T-helper 17 cell (primary cell): ENCODE measurements around the gene FBXO21. TPM values are rescaled to one million over a fixed set of nuclear protein-coding genes. Genes with fewer than 3 reads are reported as not detected.
A peak's percentile ranks its signal among the peaks of the same experiment; 100 is the strongest.

Experiments
- ATAC-seq: fragments of 150-1000 bp; cut with Tn5 transposase; 2 replicates; pipeline ENCODE4 v1.10.0; 2021; ENCODE audit warnings: mild to moderate bottlenecking, moderate library complexity
- DNase-seq, 3 donors: peaks; one replicate each; pipeline versions ENCODE4 v3.0.0 to v3.0.0-alpha.2; 2020 to 2021
- H3K9me3 ChIP-seq: one replicate; pipeline ENCODE4 v1.7.0; 2013; ENCODE audit warnings: low read length, mild to moderate bottlenecking; ENCODE audit not compliant: control insufficient read depth, poor library complexity, severe bottlenecking
- H3K27ac Mint-ChIP-seq: one replicate; pipeline ENCODE4 v1.8.0; 2022; ENCODE audit warnings: mild to moderate bottlenecking, moderate library complexity, mixed read lengths
- H3K27me3 Mint-ChIP-seq: one replicate; pipeline ENCODE4 v1.8.0; 2022; ENCODE audit warnings: mixed read lengths
- H3K36me3 Mint-ChIP-seq: one replicate; pipeline ENCODE4 v1.8.0; 2022; ENCODE audit warnings: low read depth, mixed read lengths
- H3K4me1 Mint-ChIP-seq: one replicate; pipeline ENCODE4 v1.8.0; 2022; ENCODE audit warnings: mild to moderate bottlenecking, mixed read lengths
- H3K4me3 Mint-ChIP-seq: one replicate; pipeline ENCODE4 v1.8.0; 2022; ENCODE audit warnings: mild to moderate bottlenecking, moderate library complexity, mixed read lengths
- total RNA-seq, 4 donors: library from RNA in 2 of 4; stranded (reverse) in 2 of 4; gene quantifications; one replicate each; pipeline ENCODE4 v1.2.3 and lab custom pipeline; 2022 to 2026

FBXO21 gene
- total RNA-seq, 2 donors from 2014 or later, result 61.7 to 65.5 TPM

DNA sequence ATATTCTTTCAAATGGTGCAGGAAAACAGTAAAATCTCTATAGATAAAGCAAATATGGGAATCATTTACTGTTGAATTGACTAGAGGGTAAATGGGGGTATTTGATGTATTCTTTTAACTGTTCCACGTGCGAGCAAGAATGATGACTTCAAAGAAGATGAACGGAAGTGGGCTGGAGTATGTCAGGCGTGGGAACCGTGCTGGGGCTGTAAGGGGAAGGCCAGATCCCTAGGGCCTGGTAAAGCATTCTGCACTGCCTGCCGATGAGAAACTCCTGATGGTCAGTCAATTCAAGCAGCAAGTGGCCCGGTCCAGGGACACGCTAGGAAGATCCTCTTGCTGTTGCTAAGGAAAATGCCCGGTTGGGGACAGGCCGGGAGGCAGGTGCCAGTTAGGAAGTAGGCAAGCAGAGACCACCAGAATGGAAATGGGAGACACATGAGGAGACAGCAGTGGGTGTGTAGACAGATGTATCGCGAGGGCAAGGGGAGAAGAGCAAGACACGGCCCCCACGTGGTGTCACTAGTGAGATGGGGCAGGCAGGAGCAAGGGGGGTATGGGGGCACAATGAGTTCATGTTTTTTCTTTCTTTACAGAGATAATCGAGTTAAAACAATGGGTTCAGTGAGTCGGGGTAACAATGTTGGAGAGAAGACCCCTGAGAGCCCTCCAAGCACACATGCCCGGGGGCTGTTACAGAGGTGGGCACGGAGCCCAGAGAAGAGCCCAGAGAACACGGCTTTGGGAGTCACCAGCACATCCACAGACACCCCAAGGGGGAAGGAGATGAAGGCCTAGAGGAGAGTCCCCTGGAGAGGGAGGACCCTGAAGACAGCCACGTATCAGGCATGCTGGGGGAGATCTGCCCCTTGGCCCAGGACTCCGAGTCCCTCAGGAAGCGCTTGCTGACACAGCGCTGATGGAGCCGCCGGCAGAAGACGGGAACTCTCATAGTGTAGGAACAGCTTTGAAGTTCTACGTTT is 37.2 kb downstream of the FBXO21 start:
- Mint-ChIP-seq H3K4me1 (peaks cover 16% of the 10 kb centered on the region), H3K27me3 (no peaks in the 10 kb centered on the region), H3K27ac (peak overlapping the region; percentile 68), H3K36me3 (peaks cover 13% of the 10 kb centered on the region), H3K4me3 (peak overlapping the region; percentile 53)
- ATAC-seq (peak; percentile 33), DNase-seq (no peak)
- H3K9me3 ChIP-seq, result no peaks in the 10 kb centered on the region

DNA sequence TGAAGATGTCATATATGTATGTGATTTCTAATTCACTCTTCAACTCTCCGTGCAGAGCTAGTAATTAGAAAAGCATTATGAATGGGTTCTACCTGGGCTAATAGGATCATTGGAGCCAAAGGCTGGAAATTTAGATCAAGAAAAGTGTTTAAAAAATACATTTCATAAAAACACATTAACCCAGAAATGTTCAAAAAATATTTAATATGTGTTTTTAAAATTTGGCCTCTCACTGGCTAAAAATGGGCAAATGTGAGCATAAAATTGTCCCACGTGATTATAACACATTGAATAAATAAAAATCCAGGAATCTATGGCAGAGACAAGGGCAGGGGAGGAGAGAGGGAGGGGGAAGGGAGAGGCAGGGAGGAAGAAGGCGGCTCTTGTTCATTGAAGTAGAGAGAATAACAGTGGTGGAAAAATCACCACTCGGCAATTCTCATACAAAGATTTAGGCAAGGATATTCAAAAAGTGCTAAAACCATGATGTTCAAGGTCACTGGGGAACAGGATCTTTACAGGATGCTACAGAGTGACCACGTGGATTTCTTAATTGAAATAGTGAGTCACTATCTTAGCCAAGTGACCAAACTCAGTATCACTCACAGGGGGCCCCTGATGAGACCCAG is 38.8 kb downstream of the FBXO21 start:
- DNase-seq (no peak), ATAC-seq (no peak)
- H3K4me3 Mint-ChIP-seq, result no peak overlapping the region
- peaks cover 19% of the 10 kb centered on the region for H3K4me1 Mint-ChIP-seq
- peaks cover 12% of the 10 kb centered on the region for H3K36me3 Mint-ChIP-seq
- no peaks in the 10 kb centered on the region for H3K9me3 ChIP-seq
- peak overlapping the region; percentile 77 for H3K27ac Mint-ChIP-seq
- no peaks in the 10 kb centered on the region for H3K27me3 Mint-ChIP-seq

DNA sequence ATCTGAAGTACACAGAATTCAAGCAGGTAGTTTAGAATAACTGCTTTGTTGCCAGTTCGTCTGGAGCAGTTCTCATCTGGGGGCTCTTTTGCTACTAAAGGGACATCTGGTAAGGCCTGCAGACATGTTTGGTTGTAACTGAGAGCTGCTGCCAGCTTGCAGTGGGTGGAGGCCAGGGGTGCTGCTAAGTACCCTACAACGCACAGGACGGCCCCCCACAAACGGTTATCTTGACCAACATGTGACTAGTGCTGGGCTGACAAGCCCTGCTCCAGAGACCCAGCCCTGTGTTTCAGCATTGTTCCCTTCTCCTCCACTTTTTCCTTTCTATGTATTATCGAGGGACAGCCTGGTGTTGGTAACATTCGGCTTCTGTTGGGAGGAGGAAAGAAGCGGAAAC is 40.8 kb downstream of the FBXO21 start:
- ATAC-seq (no peak), DNase-seq (no peak)
- no peaks in the 10 kb centered on the region for H3K9me3 ChIP-seq
- Mint-ChIP-seq H3K36me3 (peaks cover 16% of the 10 kb centered on the region), H3K4me1 (peaks cover 22% of the 10 kb centered on the region), H3K27ac (peak overlapping the region; percentile 77), H3K27me3 (no peaks in the 10 kb centered on the region), H3K4me3 (no peak overlapping the region)

DNA sequence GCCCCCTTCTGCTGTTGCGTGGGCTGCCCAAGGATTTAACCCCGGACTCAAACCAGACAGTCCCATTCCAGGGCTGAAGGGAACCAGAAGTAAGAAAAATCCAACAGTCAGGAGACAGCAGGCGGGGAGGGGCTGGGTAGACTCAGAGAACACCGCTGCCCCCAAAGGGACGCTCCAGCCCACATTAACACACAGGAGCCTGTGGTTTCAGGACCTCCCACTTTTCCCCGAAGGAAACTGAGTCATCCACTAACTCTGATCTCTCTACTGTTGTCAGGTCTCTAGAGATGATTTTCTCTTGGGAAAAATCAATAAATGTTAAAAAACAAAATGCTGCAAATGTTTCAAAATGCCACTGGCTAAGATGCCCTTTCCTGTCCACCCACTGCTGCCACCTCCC is 41.6 kb downstream of the FBXO21 start:
- Mint-ChIP-seq H3K4me1 (peaks cover 22% of the 10 kb centered on the region), H3K27me3 (no peaks in the 10 kb centered on the region), H3K27ac (peak overlapping the region; percentile 66), H3K4me3 (no peak overlapping the region), H3K36me3 (peaks cover 16% of the 10 kb centered on the region)
- DNase-seq (no peak), ATAC-seq (no peak)
- H3K9me3 ChIP-seq, result no peaks in the 10 kb centered on the region

DNA sequence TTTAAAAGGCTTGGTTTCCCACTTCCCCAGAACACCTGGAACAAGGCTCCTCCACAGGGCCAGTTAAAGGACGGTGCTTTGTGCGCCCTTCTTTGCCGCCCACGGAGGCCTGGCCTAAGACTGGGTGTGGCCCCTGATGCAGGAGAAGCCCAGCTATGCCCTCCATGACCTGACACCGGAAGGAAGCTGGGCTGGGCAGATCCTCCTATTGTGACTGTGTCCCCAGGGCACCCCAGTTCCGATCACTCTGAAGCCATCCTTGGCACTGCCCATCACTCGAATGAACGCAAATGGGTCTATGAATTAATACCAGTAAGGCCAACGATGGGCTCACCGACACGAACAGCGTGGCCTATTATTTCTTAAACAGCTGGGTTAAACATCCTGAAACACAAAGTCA is 42.6 kb downstream of the FBXO21 start:
- ATAC-seq, result no peak

DNA sequence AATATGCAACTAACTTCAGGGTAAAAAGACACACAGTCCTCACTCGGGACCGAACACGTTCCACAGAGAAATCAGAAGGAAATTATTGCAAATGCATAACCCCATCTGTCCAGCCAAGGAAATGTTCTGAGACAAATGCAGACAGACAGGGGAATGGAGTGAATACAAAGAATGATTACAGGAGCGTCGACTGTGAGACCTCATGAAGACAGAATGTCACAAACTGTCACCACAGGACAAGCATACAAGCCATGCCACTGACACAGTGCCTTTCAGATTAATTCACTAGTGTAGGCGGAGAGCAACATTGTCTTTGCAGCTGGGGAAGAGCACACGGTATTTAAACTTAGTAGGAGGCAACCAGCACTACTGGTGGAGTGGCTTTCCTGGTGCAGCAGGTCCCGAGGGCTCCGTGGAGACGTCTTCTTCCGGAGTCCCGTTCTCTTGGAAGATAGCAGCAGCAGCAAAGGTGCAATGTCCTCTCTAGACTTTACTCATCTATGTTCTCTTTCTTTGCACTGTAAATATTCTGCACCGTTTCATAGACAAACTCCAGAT is 44.6 kb downstream of the FBXO21 start:
- Mint-ChIP-seq H3K27ac (no peak overlapping the region), H3K36me3 (peaks cover 8% of the 10 kb centered on the region)
- ATAC-seq, result no peak

More for the DNA sequence above, 42.6 kb downstream of the FBXO21 start:
- Mint-ChIP-seq H3K27ac (peak overlapping the region; percentile 66), H3K27me3 (no peaks in the 10 kb centered on the region), H3K36me3 (peaks cover 9% of the 10 kb centered on the region), H3K4me1 (peaks cover 19% of the 10 kb centered on the region), H3K4me3 (no peak overlapping the region)
- DNase-seq, result no peak
- no peaks in the 10 kb centered on the region for H3K9me3 ChIP-seq

DNA sequence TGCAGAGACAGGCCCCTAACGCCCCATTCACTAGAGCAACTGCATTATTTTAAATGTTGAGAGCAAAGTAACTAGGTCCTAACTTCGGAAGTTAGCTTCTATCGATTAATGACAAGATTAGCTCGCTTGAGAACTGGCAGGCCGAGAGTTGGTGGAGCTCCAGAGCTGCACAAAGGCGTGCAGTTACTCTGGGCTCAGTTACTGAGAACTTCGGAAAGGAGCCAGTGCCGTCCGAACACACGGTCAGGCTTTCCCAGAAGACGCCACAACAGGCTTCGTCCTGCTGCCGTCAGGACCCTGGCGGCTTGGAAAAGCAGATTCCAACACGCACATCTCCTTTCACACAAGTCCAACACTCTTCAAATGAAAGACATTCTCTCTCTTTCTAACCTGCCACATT is 45.7 kb downstream of the FBXO21 start:
- H3K4me3 Mint-ChIP-seq, result no peak overlapping the region
- H3K4me1 Mint-ChIP-seq, result peaks cover 12% of the 10 kb centered on the region
- no peak for ATAC-seq
- no peaks in the 10 kb centered on the region for H3K9me3 ChIP-seq
- no peaks in the 10 kb centered on the region for H3K27me3 Mint-ChIP-seq
- no peak for DNase-seq
- H3K36me3 Mint-ChIP-seq, result peaks cover 8% of the 10 kb centered on the region
- H3K27ac Mint-ChIP-seq, result no peak overlapping the region

More for the DNA sequence above, 44.6 kb downstream of the FBXO21 start:
- Mint-ChIP-seq H3K4me1 (peaks cover 15% of the 10 kb centered on the region), H3K4me3 (no peak overlapping the region), H3K27me3 (no peaks in the 10 kb centered on the region)
- H3K9me3 ChIP-seq, result no peaks in the 10 kb centered on the region
- no peak for DNase-seq

DNA sequence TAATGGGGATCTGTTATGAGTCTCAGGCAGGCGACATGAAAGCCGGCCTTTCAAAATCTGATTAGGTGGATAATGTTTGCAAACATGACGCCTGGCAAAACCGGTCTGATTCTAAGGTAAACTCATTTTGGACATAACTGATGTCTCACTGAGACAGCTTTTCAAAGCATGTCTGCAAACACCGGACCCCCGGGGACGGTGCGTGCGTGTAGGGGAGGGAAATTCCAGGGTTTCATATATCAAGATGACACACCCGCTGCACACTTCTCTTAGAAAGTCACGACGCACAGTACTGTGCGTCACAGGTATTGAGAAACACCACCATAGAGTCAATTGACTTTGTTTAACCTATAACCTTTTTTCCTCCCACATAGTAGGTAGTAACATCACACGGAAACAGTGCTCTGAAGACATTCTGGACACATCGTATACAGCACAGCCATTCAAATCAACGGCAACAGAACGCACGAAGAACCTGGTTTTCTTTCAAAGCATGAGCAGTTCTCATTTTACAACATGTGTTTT is 47.2 kb downstream of the FBXO21 start:
- H3K9me3 ChIP-seq, result no peaks in the 10 kb centered on the region
- Mint-ChIP-seq H3K4me3 (no peak overlapping the region), H3K36me3 (peaks cover 7% of the 10 kb centered on the region), H3K27me3 (no peaks in the 10 kb centered on the region), H3K27ac (no peak overlapping the region), H3K4me1 (peaks cover 11% of the 10 kb centered on the region)
- DNase-seq (no peak), ATAC-seq (no peak)

DNA sequence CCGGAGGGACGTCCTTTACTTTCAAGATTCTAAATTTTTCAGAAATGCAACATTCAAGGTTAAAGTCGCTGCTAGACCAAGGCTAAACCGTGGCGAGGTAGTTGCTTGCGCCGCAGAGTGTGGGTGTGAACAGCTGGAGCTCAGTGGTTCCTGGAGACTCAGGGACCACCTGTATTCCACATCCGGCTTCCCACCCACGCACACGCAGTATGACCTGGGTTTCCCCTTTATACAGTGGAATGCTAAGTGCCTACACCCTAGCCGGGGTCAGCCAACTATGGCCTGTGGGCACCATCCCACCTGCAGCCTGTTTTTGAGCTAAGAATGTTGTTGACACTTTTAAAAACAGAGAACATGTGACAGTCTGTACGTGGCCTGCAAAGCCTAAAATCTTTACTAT is 48.2 kb downstream of the FBXO21 start:
- DNase-seq (no peak), ATAC-seq (no peak)
- no peaks in the 10 kb centered on the region for H3K9me3 ChIP-seq
- H3K27me3 Mint-ChIP-seq, result no peaks in the 10 kb centered on the region
- H3K27ac Mint-ChIP-seq, result no peak overlapping the region
- H3K4me1 Mint-ChIP-seq, result peaks cover 12% of the 10 kb centered on the region
- no peak overlapping the region for H3K4me3 Mint-ChIP-seq
- peaks cover 4% of the 10 kb centered on the region for H3K36me3 Mint-ChIP-seq

DNA sequence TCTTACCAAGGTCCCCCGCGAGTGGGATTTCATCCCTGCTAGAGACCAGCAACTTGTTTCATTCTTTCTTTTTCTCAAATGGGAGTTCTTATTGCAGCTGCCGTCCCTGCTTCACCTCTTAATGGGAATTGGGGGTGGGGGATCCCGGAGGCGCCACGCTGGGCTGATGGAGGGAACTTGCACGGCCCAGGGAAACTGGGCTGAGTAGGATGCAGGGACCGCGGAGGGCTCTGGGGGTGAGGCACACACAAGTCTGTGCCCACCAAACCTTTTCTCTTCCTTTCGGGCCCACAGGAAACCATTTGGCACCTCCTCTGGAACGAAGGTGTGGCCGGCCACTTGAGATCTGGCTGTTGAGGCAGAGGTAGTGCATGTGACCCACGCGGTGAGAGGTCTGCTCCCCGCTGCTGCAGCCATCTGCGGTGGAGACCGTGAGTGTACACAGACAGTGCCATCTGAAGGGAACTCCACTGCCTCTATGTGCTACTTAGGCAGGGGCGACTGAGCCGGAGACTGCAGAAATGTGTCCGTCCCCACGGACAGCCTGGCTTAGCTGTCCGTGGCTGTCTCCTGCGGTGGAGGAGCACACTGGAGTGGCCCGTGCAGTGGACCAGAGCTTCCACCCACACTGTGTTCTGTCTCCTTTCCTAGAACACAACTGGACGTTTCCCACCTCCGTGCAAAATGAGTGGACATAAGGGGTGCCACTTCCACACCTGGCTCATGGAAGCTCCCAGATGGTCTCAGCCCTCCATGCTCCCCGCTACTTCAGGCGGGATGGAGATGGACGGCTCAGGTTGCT is 49.0 kb downstream of the FBXO21 start:
- H3K4me1 Mint-ChIP-seq, result peaks cover 12% of the 10 kb centered on the region
- peaks cover 4% of the 10 kb centered on the region for H3K36me3 Mint-ChIP-seq
- H3K27ac Mint-ChIP-seq, result no peak overlapping the region
- H3K9me3 ChIP-seq, result no peaks in the 10 kb centered on the region
- ATAC-seq (no peak), DNase-seq (no peak)
- no peaks in the 10 kb centered on the region for H3K27me3 Mint-ChIP-seq
- no peak overlapping the region for H3K4me3 Mint-ChIP-seq

DNA sequence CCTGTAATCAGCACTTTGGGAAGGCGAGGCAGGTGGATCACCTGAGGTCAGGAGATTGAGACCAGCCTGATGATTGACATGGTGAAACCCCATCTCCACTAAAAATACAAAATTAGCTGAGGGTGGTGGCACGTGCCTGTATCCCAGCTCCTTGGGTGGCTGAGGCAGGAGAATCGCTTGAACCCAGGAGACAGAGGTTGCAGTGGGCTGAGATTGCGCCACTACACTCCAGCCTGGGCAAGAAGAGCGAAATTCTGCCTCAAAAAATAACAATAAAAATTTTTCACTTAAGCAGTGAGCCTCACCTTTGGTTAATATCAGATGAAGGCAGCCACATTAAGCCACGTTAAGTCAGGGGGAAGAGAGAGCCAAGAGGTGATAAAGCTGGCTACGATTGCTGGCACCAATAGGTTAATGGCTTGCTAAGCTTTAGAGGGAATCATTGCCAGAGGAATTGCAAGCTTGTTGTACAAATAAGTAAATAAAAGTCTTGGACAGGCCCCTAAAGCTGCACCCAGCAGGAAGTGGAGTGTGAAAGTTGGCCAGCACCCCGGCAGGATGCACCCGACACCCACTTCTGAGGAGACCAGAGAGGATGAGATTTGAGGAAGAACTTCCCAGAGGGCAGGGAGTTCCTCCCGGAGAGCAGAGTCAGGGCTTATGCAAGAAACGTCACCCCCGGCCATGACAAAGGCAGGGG is 49.7 kb downstream of the FBXO21 start:
- Mint-ChIP-seq H3K36me3 (peaks cover 2% of the 10 kb centered on the region), H3K27me3 (no peaks in the 10 kb centered on the region), H3K4me3 (no peak overlapping the region), H3K27ac (no peak overlapping the region), H3K4me1 (peaks cover 9% of the 10 kb centered on the region)
- DNase-seq (no peak), ATAC-seq (no peak)
- H3K9me3 ChIP-seq, result no peaks in the 10 kb centered on the region

DNA sequence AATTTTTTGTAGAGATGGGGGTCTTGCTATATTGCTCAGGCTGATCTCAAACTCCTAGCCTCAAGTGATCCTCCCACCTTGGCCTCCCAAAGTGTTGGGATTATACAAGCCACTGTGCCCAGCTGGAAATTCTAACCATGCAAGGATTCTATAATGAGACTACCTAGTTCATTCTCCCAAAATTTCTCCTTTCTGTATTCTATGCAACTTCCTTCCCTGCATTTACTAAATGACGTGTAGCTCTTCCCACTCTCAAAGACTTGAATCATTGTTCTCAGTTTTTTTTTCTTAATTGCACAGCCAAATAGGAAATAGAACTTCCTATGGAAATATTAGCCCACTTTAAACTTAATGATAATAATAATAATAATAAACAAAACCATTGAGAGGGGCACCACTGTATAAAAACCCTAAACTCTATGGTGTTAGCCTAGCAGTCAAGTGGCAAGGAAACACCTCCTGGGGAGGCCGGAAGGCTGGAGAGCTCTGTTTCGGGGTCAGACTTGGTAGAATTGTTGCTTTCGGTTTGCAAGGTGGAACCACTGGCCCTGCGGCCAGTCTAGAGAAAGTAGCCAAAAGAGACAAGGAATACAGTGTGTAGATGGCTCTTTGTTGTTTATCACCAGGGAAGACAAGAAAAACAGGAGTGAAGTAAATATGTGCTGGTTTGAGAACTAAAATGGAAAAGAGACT is 51.1 kb downstream of the FBXO21 start:
- H3K4me3 Mint-ChIP-seq, result no peak overlapping the region
- H3K27me3 Mint-ChIP-seq, result no peaks in the 10 kb centered on the region
- ATAC-seq (no peak), DNase-seq (no peak)
- no peak overlapping the region for H3K27ac Mint-ChIP-seq
- H3K9me3 ChIP-seq, result no peaks in the 10 kb centered on the region
- H3K4me1 Mint-ChIP-seq, result peaks cover 11% of the 10 kb centered on the region
- no peaks in the 10 kb centered on the region for H3K36me3 Mint-ChIP-seq
